Measurements from ENCODE around the gene KNL1. TPM values are rescaled to one million over a fixed set of nuclear protein-coding genes. Genes with fewer than 3 reads are reported as not detected.

The KNL1 gene
- total RNA-seq, 1 experiment from 2014 or later: 19.7 TPM

- TF ChIP-seq CTCF (conservative IDR thresholded peaks at IDR 0.05): no peak
- no peak overlapping the region for H3K9ac ChIP-seq (ENCODE audit: extremely low read depth, insufficient read length, low read length)
- no peak overlapping the region for H2BK120ac ChIP-seq (ENCODE audit: low read depth, low read length, poor library complexity, severe bottlenecking)
- H3K4me3 Mint-ChIP-seq: no peak overlapping the region
- no peaks in the 10 kb centered on the region for H3K79me2 ChIP-seq (ENCODE audit: insufficient read depth, low read length)
- no peak overlapping the region for H2BK5ac ChIP-seq (ENCODE audit: insufficient read length, low read length)
- no peak overlapping the region for H3K14ac ChIP-seq (ENCODE audit: insufficient read depth, low read length)
- no peak overlapping the region for H3K18ac ChIP-seq (ENCODE audit: insufficient read length, low read depth, low read length)
- H3K27me3 Mint-ChIP-seq (ENCODE audit: low read depth): no peaks in the 10 kb centered on the region
- 0 out of 4 replicates have a peak, but pooled peaks cover 0 to 2% of the 10 kb centered on the region in 2 experiments for H3K4me1 Mint-ChIP-seq
- H3K4me2 ChIP-seq (ENCODE audit: insufficient read depth, insufficient read length, low read length): no peak overlapping the region
- no peaks in the 10 kb centered on the region for H3K23me2 ChIP-seq (ENCODE audit: insufficient read length, low read depth, low read length, poor library complexity, severe bottlenecking)
- no peak overlapping the region for H4K8ac ChIP-seq (replicated peaks; ENCODE audit: insufficient read length, low read depth, low read length)
- H3K36me3 Mint-ChIP-seq (ENCODE audit: insufficient read depth in 1 of 3, low read depth in 3 of 3): peaks cover 0 to 16% (median 2%) of the 10 kb centered on the region in 3 experiments; a peak in 3 of 7 replicates
- H3K4ac ChIP-seq (ENCODE audit: low read depth, low read length): no peak overlapping the region
- H3K27ac ChIP-seq (ENCODE audit: insufficient read length, low read depth, low read length): no peak overlapping the region
- H3K4me1 ChIP-seq (ENCODE audit: insufficient read depth, low read length): no peaks in the 10 kb centered on the region
- no peak overlapping the region for H2BK15ac ChIP-seq (ENCODE audit: low read depth, low read length)
- no peaks in the 10 kb centered on the region for H3K9me3 ChIP-seq (ENCODE audit: control insufficient read depth, low read depth, low read length)
- no peak overlapping the region for H3K27ac Mint-ChIP-seq
- no peak overlapping the region for H4K5ac ChIP-seq (ENCODE audit: insufficient read length, low read depth, low read length)
- no peak overlapping the region for H2AFZ ChIP-seq (ENCODE audit: low read length)
- no peak overlapping the region for H2AK5ac ChIP-seq (ENCODE audit: insufficient read length, low read length)
- no peak overlapping the region for H3T11ph ChIP-seq (ENCODE audit: low read length)
- H3K79me1 ChIP-seq (ENCODE audit: insufficient read depth, low read depth, low read length, poor library complexity, severe bottlenecking): no peaks in the 10 kb centered on the region
- H3K9me3 Mint-ChIP-seq: no peaks in the 10 kb centered on the region
- no peaks in the 10 kb centered on the region for H4K20me1 ChIP-seq (ENCODE audit: control insufficient read depth, insufficient read depth, insufficient read length)
- H4K91ac ChIP-seq (ENCODE audit: insufficient read length, low read depth, low read length): no peak overlapping the region
- no CpG with 5 or more reads among the region's 2 CpGs for WGBS (ENCODE audit: extremely low coverage, insufficient read length, low lambda C conversion rate)
- no peak overlapping the region for H3K23ac ChIP-seq (ENCODE audit: insufficient read length, low read depth, low read length)
- no peak overlapping the region for H2BK12ac ChIP-seq (ENCODE audit: insufficient read length, low read depth, low read length)
- H3K27me3 ChIP-seq (ENCODE audit: insufficient read depth, low read length): no peaks in the 10 kb centered on the region
- H3K56ac ChIP-seq (ENCODE audit: insufficient read length, low read depth, low read length): no peak overlapping the region
- no peak for DNase-seq
- no peak overlapping the region for H2BK20ac ChIP-seq (ENCODE audit: low read depth, low read length, poor library complexity, severe bottlenecking)
These were observed 29.3 kb downstream of the KNL1 start for GRCh38 chr15:40623361-40623760.
